Neural cell (in vitro differentiated cells): ENCODE measurements around the gene TGFBR2.

ENCODE experiments used
- MXI1 ChIP-seq: fragments of 450-650 bp; conservative IDR thresholded peaks from 2 replicates; pipeline ENCODE4 v1.6.1; 2014; ENCODE audit warnings: antibody characterized with exemption, mild to moderate bottlenecking; ENCODE audit not compliant: poor library complexity, severe bottlenecking
- TF ChIP-seq, protein P1 (sequence below): fragments of 450-650 bp; IDR thresholded peaks from 2 replicates; pipeline ENCODE4 v1.5.1; 2014; ENCODE audit warnings: antibody characterized with exemption, mild to moderate bottlenecking, moderate library complexity; ENCODE audit not compliant: poor library complexity, severe bottlenecking

DNA sequence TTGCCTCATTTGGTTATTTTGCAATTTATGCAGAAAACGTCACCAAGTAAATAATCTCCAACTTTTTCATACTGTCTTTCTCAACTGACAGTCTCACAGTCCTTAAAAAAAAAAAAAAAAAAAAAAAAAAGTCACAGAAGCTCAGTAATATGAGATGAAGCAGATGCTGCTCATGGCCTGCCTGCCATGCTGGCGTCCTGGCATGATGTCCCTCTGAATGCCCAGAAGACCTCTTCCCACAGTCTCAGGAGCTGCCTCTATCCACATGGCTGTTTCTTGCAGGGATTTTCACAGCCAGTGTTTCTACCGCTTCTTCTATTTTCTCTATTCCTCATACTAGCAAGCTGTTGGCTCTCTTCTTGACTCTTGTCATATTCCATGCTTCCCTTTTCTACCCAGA lies 87.7 kb downstream of the TGFBR2 start:
- TF ChIP-seq, protein P1, sequence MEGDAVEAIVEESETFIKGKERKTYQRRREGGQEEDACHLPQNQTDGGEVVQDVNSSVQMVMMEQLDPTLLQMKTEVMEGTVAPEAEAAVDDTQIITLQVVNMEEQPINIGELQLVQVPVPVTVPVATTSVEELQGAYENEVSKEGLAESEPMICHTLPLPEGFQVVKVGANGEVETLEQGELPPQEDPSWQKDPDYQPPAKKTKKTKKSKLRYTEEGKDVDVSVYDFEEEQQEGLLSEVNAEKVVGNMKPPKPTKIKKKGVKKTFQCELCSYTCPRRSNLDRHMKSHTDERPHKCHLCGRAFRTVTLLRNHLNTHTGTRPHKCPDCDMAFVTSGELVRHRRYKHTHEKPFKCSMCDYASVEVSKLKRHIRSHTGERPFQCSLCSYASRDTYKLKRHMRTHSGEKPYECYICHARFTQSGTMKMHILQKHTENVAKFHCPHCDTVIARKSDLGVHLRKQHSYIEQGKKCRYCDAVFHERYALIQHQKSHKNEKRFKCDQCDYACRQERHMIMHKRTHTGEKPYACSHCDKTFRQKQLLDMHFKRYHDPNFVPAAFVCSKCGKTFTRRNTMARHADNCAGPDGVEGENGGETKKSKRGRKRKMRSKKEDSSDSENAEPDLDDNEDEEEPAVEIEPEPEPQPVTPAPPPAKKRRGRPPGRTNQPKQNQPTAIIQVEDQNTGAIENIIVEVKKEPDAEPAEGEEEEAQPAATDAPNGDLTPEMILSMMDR, result no peak
- no peak for TF ChIP-seq MXI1
